Measurements from ENCODE around the gene ANKFN1. TPM values are rescaled to one million over a fixed set of nuclear protein-coding genes. Genes with fewer than 3 reads are reported as not detected.

Gene ANKFN1
- polyA plus RNA-seq, 2 donors = 0.08 to 0.09 TPM

DNA sequence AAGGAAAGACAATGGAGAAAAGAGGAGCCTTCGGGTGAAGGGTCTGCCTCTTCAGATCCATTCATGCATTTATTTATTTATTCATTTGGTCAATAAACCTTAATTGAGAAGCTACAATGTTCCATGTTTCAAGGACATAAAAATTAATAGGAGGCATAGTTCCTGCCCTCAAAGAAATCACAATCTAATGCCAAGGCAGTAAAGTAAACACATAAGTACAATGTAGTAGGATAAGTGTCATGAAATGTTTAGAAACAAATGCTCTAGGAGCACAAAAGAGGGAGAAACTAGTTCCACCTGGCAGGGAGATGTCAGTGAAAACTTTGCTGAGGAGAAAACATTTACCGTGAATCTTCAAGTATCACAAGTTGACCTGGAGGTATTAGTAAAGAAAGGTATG, 336.7 kb downstream of the ANKFN1 start:
- H3K4me1 ChIP-seq (ENCODE audit: control insufficient read depth in 2 of 2, insufficient read depth in 2 of 2, low read length in 1 of 2) = no peaks in the 10 kb centered on the region
- H3K36me3 ChIP-seq (ENCODE audit: control insufficient read depth in 2 of 2, insufficient read depth in 2 of 2, low read length in 1 of 2) = no peaks in the 10 kb centered on the region
- no peaks in the 10 kb centered on the region for H3K27me3 ChIP-seq (ENCODE audit: control insufficient read depth in 1 of 2, insufficient read depth in 2 of 2, low read length in 2 of 2)
- H3K27ac ChIP-seq (ENCODE audit: low read depth in 2 of 2, low read length in 1 of 2) = no peak overlapping the region
- no peak overlapping the region for H3K4me3 ChIP-seq (ENCODE audit: low read depth in 1 of 2, low read length in 2 of 2)
- WGBS, 2 donors = 42 to 59% methylated on average over 2 of the region's 2 CpGs
- no peaks in the 10 kb centered on the region for H3K9me3 ChIP-seq (ENCODE audit: control insufficient read depth in 2 of 2, insufficient read depth in 1 of 2, low read depth in 1 of 2, low read length in 1 of 2)

DNA sequence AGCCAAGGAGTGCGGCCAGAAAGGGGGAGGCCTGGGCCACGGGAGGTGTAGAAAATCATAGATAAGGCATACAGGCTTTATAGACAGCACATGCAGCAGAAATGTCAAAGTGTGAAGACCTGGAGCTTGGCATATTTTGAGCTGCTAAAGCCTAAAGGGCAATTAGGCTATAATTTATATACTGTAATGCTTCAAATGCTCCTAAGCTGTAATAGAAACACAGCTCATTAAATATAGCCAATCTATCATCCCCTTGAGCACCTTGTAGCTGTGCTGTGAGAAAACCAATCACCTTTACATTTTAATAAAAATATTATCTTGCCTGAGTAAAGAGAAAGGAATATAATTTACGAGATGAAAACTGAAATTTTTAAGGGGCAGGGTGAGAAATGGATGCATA, 342.3 kb downstream of the ANKFN1 start:
- H3K27ac ChIP-seq (ENCODE audit: low read depth in 2 of 2, low read length in 1 of 2) = no peak overlapping the region
- no peaks in the 10 kb centered on the region for H3K9me3 ChIP-seq (ENCODE audit: control insufficient read depth in 2 of 2, insufficient read depth in 1 of 2, low read depth in 1 of 2, low read length in 1 of 2)
- no peaks in the 10 kb centered on the region for H3K4me1 ChIP-seq (ENCODE audit: control insufficient read depth in 2 of 2, insufficient read depth in 2 of 2, low read length in 1 of 2)
- H3K27me3 ChIP-seq (ENCODE audit: control insufficient read depth in 1 of 2, insufficient read depth in 2 of 2, low read length in 2 of 2) = no peaks in the 10 kb centered on the region
- H3K4me3 ChIP-seq (ENCODE audit: low read depth in 1 of 2, low read length in 2 of 2) = no peak overlapping the region
- 62 to 71% methylated on average over 3 of the region's 3 CpGs for WGBS, 2 donors
- H3K36me3 ChIP-seq (ENCODE audit: control insufficient read depth in 2 of 2, insufficient read depth in 2 of 2, low read length in 1 of 2) = no peaks in the 10 kb centered on the region

DNA sequence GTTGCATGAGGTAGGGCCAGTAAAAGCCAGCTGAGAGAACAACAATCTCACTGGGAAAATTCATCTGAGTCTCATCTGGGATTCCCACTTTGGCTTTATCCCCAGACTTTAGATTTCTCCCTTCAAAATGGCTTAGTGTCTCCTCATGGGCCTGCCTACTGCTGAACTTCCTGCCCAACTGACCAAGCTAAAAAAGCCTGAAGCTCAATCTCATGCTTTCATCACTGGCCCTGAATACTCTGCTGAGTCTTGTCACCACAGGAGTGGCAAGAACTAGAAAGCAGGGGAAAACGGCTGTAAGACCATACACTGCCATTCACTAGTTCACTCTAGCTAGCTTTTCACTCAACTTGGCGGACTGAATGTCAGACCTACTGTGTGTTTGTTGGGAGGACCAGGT, 343.9 kb downstream of the ANKFN1 start:
- Histone ChIP-seq H3K4me3 (ENCODE audit: low read depth in 1 of 2, low read length in 2 of 2) (no peak overlapping the region), H3K4me1 (ENCODE audit: control insufficient read depth in 2 of 2, insufficient read depth in 2 of 2, low read length in 1 of 2) (peaks cover 0 to 4% of the 10 kb centered on the region in 2 donors), H3K9me3 (ENCODE audit: control insufficient read depth in 2 of 2, insufficient read depth in 1 of 2, low read depth in 1 of 2, low read length in 1 of 2) (no peaks in the 10 kb centered on the region), H3K27ac (ENCODE audit: low read depth in 2 of 2, low read length in 1 of 2) (no peak overlapping the region), H3K36me3 (ENCODE audit: control insufficient read depth in 2 of 2, insufficient read depth in 2 of 2, low read length in 1 of 2) (no peaks in the 10 kb centered on the region), H3K27me3 (ENCODE audit: control insufficient read depth in 1 of 2, insufficient read depth in 2 of 2, low read length in 2 of 2) (no peaks in the 10 kb centered on the region)
- WGBS, 2 donors = 81 to 84% methylated on average over 2 of the region's 2 CpGs

DNA sequence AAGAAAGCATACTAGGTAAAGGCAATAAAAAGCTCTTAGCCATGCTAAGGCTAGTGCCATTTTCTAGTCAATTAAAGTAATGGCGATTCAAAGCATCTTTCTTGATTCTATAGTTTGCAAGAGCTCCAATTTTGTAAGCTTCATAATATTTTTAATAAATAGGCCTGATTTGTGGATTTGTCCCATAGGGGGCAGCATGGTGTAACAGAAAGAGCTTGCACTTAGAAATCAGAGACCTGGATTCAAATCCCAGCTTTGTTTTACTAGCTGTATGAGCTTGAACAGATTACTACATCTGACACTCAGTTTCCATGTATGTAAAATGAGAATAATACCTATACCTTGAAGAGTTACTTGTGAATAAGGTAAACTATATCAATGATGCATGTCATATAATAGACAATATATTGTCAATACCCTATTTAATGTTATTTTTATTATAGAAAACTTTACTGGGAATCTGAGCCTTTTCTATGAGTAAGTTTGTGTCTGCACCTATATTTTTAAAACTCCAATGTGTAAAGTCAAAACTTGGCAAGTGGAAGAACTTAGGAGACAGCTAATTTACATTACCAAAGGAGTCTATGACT, 346.6 kb downstream of the ANKFN1 start:
- peaks cover 0 to 5% of the 10 kb centered on the region in 2 donors for H3K4me1 ChIP-seq (ENCODE audit: control insufficient read depth in 2 of 2, insufficient read depth in 2 of 2, low read length in 1 of 2)
- H3K36me3 ChIP-seq (ENCODE audit: control insufficient read depth in 2 of 2, insufficient read depth in 2 of 2, low read length in 1 of 2) = no peaks in the 10 kb centered on the region
- H3K9me3 ChIP-seq (ENCODE audit: control insufficient read depth in 2 of 2, insufficient read depth in 1 of 2, low read depth in 1 of 2, low read length in 1 of 2) = no peaks in the 10 kb centered on the region
- no peak overlapping the region for H3K27ac ChIP-seq (ENCODE audit: low read depth in 2 of 2, low read length in 1 of 2)
- no peak overlapping the region for H3K4me3 ChIP-seq (ENCODE audit: low read depth in 1 of 2, low read length in 2 of 2)
- 71 to 76% methylated on average over 1 of the region's 1 CpG for WGBS, 2 donors
- H3K27me3 ChIP-seq (ENCODE audit: control insufficient read depth in 1 of 2, insufficient read depth in 2 of 2, low read length in 2 of 2) = no peaks in the 10 kb centered on the region

DNA sequence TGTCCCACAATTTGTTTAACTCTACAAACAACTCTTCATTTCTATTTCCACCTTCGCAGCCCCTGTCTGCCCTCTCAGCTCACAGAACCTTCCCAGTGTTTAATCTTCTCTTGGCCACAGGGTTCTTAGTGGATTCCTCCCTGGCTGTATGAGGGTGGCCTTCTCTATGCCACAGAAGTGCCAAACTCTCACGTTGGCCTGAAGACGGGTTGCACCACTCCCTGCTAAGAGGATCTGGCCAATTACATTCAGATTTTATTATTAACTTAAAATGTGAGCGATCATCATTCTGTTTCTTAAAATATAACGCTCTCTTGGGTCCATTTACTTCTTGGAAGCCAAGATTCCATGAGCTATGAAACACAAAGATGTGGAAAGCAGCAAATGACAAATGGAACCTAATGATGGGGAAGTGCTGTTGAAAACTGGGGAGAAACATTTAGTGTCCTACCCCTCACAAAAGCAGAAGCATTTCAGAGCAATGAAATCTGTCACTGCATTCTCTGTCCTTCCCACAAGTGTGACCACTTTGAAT, 348.9 kb downstream of the ANKFN1 start:
- Histone ChIP-seq H3K9me3 (ENCODE audit: control insufficient read depth in 2 of 2, insufficient read depth in 1 of 2, low read depth in 1 of 2, low read length in 1 of 2) (no peaks in the 10 kb centered on the region), H3K27me3 (ENCODE audit: control insufficient read depth in 1 of 2, insufficient read depth in 2 of 2, low read length in 2 of 2) (no peaks in the 10 kb centered on the region), H3K4me1 (ENCODE audit: control insufficient read depth in 2 of 2, insufficient read depth in 2 of 2, low read length in 1 of 2) (peaks cover 0 to 5% of the 10 kb centered on the region in 2 donors), H3K27ac (ENCODE audit: low read depth in 2 of 2, low read length in 1 of 2) (peak overlapping the region; percentile 80 to 81), H3K4me3 (ENCODE audit: low read depth in 1 of 2, low read length in 2 of 2) (no peak overlapping the region), H3K36me3 (ENCODE audit: control insufficient read depth in 2 of 2, insufficient read depth in 2 of 2, low read length in 1 of 2) (no peaks in the 10 kb centered on the region)
- WGBS, 2 donors = 50 to 57% methylated on average over 5 of the region's 5 CpGs

DNA sequence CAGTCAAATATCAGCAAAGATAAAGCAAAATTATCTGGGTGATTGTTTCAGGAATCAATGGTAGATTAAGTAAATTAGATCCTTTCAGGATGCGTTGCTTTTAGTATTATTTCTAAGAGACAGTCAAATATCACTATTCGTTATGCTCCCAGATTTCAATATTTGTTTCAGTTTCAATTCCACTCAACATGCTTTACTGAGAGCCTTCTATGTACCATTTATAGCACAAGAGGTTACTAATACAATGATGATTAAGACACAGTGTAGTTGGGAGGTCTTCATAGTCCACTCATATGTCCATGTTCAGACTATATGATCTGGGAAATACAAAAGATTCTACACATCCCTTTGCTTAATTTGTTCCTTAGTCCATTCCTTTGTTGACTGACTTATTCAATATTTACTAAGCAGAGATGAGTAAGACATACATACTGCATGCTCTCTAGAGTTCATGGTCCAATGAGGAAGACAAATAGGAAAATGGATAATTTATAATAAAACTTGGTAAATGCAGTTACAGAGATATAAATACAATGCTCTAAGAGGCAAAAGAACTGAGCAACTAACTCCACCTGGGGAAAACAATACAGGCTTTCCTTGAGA, 352.0 kb downstream of the ANKFN1 start:
- 73 to 77% methylated on average over 2 of the region's 2 CpGs for WGBS, 2 donors
- Histone ChIP-seq H3K27me3 (ENCODE audit: control insufficient read depth in 1 of 2, insufficient read depth in 2 of 2, low read length in 2 of 2) (no peaks in the 10 kb centered on the region), H3K4me1 (ENCODE audit: control insufficient read depth in 2 of 2, insufficient read depth in 2 of 2, low read length in 1 of 2) (peaks cover 0 to 5% of the 10 kb centered on the region in 2 donors)

DNA sequence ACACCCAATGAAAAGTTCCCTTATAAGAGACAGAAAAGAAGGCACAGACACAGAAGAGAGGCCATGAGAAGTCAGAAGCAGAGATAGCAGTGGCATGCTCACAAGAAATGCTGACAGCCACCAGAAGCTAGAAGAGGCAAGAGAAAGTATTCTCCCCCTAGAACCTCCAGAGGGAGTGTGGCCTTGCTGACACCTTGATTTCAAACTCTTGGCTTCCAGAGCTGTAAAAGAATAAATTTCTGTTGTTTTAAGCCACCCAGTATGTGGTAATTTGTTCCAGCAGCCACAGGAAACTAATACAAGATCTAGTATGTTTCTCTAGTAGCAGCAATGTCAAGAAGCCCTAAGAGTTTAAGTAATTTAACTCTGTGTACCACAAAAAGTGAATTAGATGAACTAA, 353.1 kb downstream of the ANKFN1 start:
- Histone ChIP-seq H3K4me1 (ENCODE audit: control insufficient read depth in 2 of 2, insufficient read depth in 2 of 2, low read length in 1 of 2) (peaks cover 0 to 3% of the 10 kb centered on the region in 2 donors), H3K36me3 (ENCODE audit: control insufficient read depth in 2 of 2, insufficient read depth in 2 of 2, low read length in 1 of 2) (no peaks in the 10 kb centered on the region), H3K9me3 (ENCODE audit: control insufficient read depth in 2 of 2, insufficient read depth in 1 of 2, low read depth in 1 of 2, low read length in 1 of 2) (no peaks in the 10 kb centered on the region), H3K4me3 (ENCODE audit: low read depth in 1 of 2, low read length in 2 of 2) (no peak overlapping the region), H3K27me3 (ENCODE audit: control insufficient read depth in 1 of 2, insufficient read depth in 2 of 2, low read length in 2 of 2) (no peaks in the 10 kb centered on the region), H3K27ac (ENCODE audit: low read depth in 2 of 2, low read length in 1 of 2) (no peak overlapping the region)

More for the DNA sequence above, 352.0 kb downstream of the ANKFN1 start:
- no peaks in the 10 kb centered on the region for H3K36me3 ChIP-seq (ENCODE audit: control insufficient read depth in 2 of 2, insufficient read depth in 2 of 2, low read length in 1 of 2)
- H3K9me3 ChIP-seq (ENCODE audit: control insufficient read depth in 2 of 2, insufficient read depth in 1 of 2, low read depth in 1 of 2, low read length in 1 of 2) = no peaks in the 10 kb centered on the region
- H3K27ac ChIP-seq (ENCODE audit: low read depth in 2 of 2, low read length in 1 of 2) = no peak overlapping the region
- H3K4me3 ChIP-seq (ENCODE audit: low read depth in 1 of 2, low read length in 2 of 2) = no peak overlapping the region

DNA sequence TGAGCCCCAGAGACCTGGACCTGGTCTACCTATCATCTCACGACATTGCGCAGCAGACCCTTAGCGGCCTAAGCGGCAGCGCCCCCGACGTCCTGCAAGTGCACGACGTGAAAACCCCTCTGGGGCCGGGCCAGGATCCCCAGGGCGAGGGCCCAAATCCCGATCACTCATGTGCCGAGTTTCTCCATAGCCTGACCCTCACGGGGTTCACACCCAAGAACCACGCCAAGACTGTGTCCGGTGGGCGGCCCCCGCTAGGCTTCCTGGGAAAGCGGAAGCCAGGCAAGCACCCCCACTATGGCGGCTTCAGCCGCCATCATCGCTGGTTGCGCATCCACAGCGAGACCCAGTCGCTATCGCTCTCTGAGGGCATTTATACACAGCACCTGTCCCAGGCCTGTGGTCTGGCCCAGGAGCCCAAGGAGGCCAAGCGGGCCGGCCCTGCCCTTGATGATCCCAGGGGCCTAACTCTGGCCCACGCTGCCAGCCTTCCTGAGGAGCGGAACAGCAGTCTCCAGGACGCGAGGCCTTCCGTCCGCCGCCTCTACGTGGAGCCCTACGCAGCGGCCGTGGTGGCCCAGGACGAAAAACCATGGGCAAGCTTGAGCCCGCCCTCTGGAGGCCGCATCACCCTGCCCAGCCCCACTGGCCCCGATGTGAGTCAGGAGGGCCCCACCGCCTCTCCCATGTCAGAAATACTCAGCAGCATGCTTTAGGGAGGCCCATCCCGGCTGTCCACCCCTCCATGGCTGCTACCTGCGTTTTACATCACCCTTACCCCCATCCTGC, 357.5 kb downstream of the ANKFN1 start:
- Histone ChIP-seq H3K4me3 (ENCODE audit: low read depth in 1 of 2, low read length in 2 of 2) (no peak overlapping the region), H3K36me3 (ENCODE audit: control insufficient read depth in 2 of 2, insufficient read depth in 2 of 2, low read length in 1 of 2) (no peaks in the 10 kb centered on the region), H3K4me1 (ENCODE audit: control insufficient read depth in 2 of 2, insufficient read depth in 2 of 2, low read length in 1 of 2) (no peaks in the 10 kb centered on the region), H3K27ac (ENCODE audit: low read depth in 2 of 2, low read length in 1 of 2) (no peak overlapping the region), H3K27me3 (ENCODE audit: control insufficient read depth in 1 of 2, insufficient read depth in 2 of 2, low read length in 2 of 2) (no peaks in the 10 kb centered on the region), H3K9me3 (ENCODE audit: control insufficient read depth in 2 of 2, insufficient read depth in 1 of 2, low read depth in 1 of 2, low read length in 1 of 2) (no peaks in the 10 kb centered on the region)
- 96% methylated on average over 46 of the region's 46 CpGs for whole genome bisulfite sequencing, 2 donors

DNA sequence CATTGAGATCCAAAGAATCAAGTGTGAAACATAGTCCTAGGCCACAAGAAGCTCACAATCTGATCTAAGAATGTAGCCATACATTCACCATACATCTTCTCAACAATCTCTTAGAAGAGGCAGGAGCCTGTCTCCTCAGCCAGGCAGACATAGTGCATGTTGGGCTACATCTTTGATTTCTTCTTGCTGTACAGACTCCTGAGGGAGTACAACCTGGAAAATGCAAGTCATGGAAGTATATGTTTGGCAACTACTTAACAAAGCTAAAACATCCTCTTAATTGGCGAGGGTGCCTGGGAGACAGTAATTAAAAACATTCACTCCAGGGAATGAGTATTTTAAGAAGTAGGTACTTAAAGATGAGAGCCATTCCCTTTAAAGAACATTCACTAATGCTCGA, 361.0 kb downstream of the ANKFN1 start:
- no peaks in the 10 kb centered on the region for H3K4me1 ChIP-seq (ENCODE audit: control insufficient read depth in 2 of 2, insufficient read depth in 2 of 2, low read length in 1 of 2)
- WGBS, 2 donors = 86 to 87% methylated on average over 2 of the region's 2 CpGs
- H3K27me3 ChIP-seq (ENCODE audit: control insufficient read depth in 1 of 2, insufficient read depth in 2 of 2, low read length in 2 of 2) = no peaks in the 10 kb centered on the region
- no peak overlapping the region for H3K27ac ChIP-seq (ENCODE audit: low read depth in 2 of 2, low read length in 1 of 2)
- H3K4me3 ChIP-seq (ENCODE audit: low read depth in 1 of 2, low read length in 2 of 2) = no peak overlapping the region
- H3K9me3 ChIP-seq (ENCODE audit: control insufficient read depth in 2 of 2, insufficient read depth in 1 of 2, low read depth in 1 of 2, low read length in 1 of 2) = no peaks in the 10 kb centered on the region
- no peaks in the 10 kb centered on the region for H3K36me3 ChIP-seq (ENCODE audit: control insufficient read depth in 2 of 2, insufficient read depth in 2 of 2, low read length in 1 of 2)
